ENCODE data around the gene SLC35F1. TPM values are rescaled to one million over a fixed set of nuclear protein-coding genes. Genes with fewer than 3 reads are reported as not detected.
A peak's percentile ranks its signal among the peaks of the same experiment; 100 is the strongest.

Gene SLC35F1
- total RNA-seq, 5 donors from 2014 or later (not counting 1 experiment from before 2014, with no cell fraction given) = not detected

DNA sequence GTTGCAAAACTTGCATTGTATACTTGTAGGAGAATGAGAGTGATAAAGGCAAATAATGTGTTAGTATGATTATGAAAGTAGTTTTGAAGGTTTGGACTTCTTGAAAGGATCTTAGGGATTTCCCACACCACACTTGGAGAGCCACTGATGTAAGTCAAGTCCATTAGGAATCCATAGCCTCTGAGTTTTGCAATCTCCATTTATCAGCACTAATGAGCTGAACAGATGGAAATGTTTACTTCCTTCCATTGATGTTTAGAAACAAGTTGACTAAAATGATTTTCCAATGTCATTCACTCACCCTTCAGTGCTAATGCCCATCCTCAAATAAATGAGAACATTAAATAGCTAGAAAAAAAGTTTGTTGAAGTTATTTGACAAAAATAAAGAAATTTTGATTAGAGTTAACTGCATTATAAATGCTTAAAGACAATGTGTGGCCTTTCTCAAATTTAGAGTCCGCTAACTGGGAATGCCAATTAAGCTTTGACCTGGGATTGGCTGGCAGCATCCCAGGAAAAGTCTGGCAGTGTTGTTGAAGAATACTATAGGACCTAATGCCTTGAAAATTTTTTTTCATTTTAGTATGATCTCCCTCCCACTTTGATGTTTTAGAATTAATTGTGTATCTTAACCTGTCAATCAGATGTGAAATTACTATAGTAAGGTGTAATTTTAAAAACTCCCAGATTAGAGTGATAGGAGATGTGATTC lies 68.0 kb downstream of the SLC35F1 start:
- Mint-ChIP-seq H3K27me3 (peaks cover 9 to 20% of the 10 kb centered on the region in 2 donors), H3K9me3 (peaks cover 2 to 8% (median 4%) of the 10 kb centered on the region in 3 donors), H3K36me3 (no peaks in the 10 kb centered on the region), H3K27ac (no peak overlapping the region), H3K4me1 (no peaks in the 10 kb centered on the region), H3K4me3 (no peak overlapping the region)
- POLR2A ChIA-PET = no interaction called here
- Histone ChIP-seq H3K36me3 (ENCODE audit: control insufficient read depth in 2 of 2, extremely low read depth in 1 of 2, insufficient read depth in 1 of 2, low read length in 1 of 2) (no peaks in the 10 kb centered on the region), H3K27ac (ENCODE audit: low read length) (no peak overlapping the region), H3K27me3 (replicated peaks in 1 of 2; ENCODE audit: control insufficient read depth in 2 of 2, extremely low read depth in 1 of 2, insufficient read depth in 2 of 2, low read length in 1 of 2) (no peaks in the 10 kb centered on the region), H3K4me3 (ENCODE audit: control insufficient read depth in 1 of 2, extremely low read depth in 1 of 2, low read length in 1 of 2) (no peak overlapping the region), H3K4me1 (ENCODE audit: control insufficient read depth in 1 of 2, extremely low read depth in 1 of 2, insufficient read depth in 2 of 2, low read length in 2 of 2) (no peaks in the 10 kb centered on the region), H3K9me3 (no peaks in the 10 kb centered on the region)
- 100% methylated on average over 1 of the region's 1 CpG for WGBS (ENCODE audit: insufficient coverage)
- DNase-seq (no peak), ATAC-seq (replicated peaks in 1 of 4) (no peak)
- CTCF ChIA-PET = interaction anchor here (0.8 to 1.3 kb wide), 5 partner anchors 10 to 1135 kb away, joined by 3 to 4 read pairs (median 3); no protein-coding TSS in a partner anchor

- H3K9me3 ChIP-seq = no peaks in the 10 kb centered on the region
- ATAC-seq (replicated peaks in 1 of 4) (no peak), DNase-seq (peak in 2 of 35 experiments; percentile 4 to 56)
- no peaks in the 10 kb centered on the region for H3K36me3 Mint-ChIP-seq
- no peak overlapping the region for H3K4me3 ChIP-seq (ENCODE audit: control insufficient read depth in 1 of 2, extremely low read depth in 1 of 2, low read length in 1 of 2)
- WGBS (ENCODE audit: insufficient coverage) = no CpG with 5 or more reads among the region's 2 CpGs
- H3K4me1 Mint-ChIP-seq = no peaks in the 10 kb centered on the region
- no peak overlapping the region for H3K27ac ChIP-seq (ENCODE audit: low read length)
- H3K4me3 Mint-ChIP-seq = no peak overlapping the region
- CTCF ChIA-PET = interaction anchor here (0.6 to 2.1 kb wide), 8 partner anchors 8 to 1134 kb away, joined by 3 to 7 read pairs (median 4); no protein-coding TSS in a partner anchor
- H3K4me1 ChIP-seq (ENCODE audit: control insufficient read depth in 1 of 2, extremely low read depth in 1 of 2, insufficient read depth in 2 of 2, low read length in 2 of 2) = no peaks in the 10 kb centered on the region
- H3K27me3 ChIP-seq (replicated peaks in 1 of 2; ENCODE audit: control insufficient read depth in 2 of 2, extremely low read depth in 1 of 2, insufficient read depth in 2 of 2, low read length in 1 of 2) = no peaks in the 10 kb centered on the region
- H3K27ac Mint-ChIP-seq = no peak overlapping the region
- peaks cover 0 to 8% (median 4%) of the 10 kb centered on the region in 3 donors for H3K9me3 Mint-ChIP-seq
- H3K27me3 Mint-ChIP-seq = peaks cover 10 to 22% of the 10 kb centered on the region in 2 donors
- no peaks in the 10 kb centered on the region for H3K36me3 ChIP-seq (ENCODE audit: control insufficient read depth in 2 of 2, extremely low read depth in 1 of 2, insufficient read depth in 1 of 2, low read length in 1 of 2)
- POLR2A ChIA-PET = no interaction called here
Measured at GRCh38 chr6:117976030-117976651, 69.1 kb downstream of the SLC35F1 start.

DNA sequence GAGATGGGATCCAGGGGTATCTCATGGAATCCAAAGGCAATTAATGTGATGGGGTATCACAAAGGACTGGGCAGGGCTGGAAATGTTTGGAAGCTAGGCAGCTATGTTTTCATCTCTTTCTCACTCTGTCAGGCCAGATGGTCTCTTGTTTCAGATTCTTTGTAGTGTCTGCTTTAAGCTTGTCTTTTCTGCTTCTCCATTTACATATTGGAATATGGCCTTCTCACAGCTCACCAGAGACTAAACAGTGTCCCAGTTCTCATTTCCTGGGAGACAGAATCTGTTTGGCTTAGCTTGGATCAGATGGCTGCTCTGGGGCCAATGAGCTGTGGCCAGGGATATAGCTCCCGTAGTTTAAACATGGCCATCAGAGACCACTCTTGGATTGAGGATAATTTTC lies 78.9 kb downstream of the SLC35F1 start:
- Histone ChIP-seq H3K4me1 (ENCODE audit: control insufficient read depth in 1 of 2, extremely low read depth in 1 of 2, insufficient read depth in 2 of 2, low read length in 2 of 2) (no peaks in the 10 kb centered on the region), H3K27ac (ENCODE audit: low read length) (no peak overlapping the region), H3K36me3 (ENCODE audit: control insufficient read depth in 2 of 2, extremely low read depth in 1 of 2, insufficient read depth in 1 of 2, low read length in 1 of 2) (no peaks in the 10 kb centered on the region), H3K9me3 (no peaks in the 10 kb centered on the region), H3K4me3 (ENCODE audit: control insufficient read depth in 1 of 2, extremely low read depth in 1 of 2, low read length in 1 of 2) (no peak overlapping the region), H3K27me3 (replicated peaks in 1 of 2; ENCODE audit: control insufficient read depth in 2 of 2, extremely low read depth in 1 of 2, insufficient read depth in 2 of 2, low read length in 1 of 2) (no peaks in the 10 kb centered on the region)
- Mint-ChIP-seq H3K9me3 (no peaks in the 10 kb centered on the region), H3K4me3 (no peak overlapping the region), H3K4me1 (no peaks in the 10 kb centered on the region), H3K27me3 (peaks cover 10 to 14% of the 10 kb centered on the region in 2 donors), H3K27ac (no peak overlapping the region), H3K36me3 (no peaks in the 10 kb centered on the region)
- DNase-seq = no peak
- no peak for ATAC-seq (replicated peaks in 1 of 4)
- ChIA-PET POLR2A (no interaction called here), CTCF (interaction anchor here in 1 of 2 donors (1.3 to 1.5 kb wide), 2 partner anchors 10 to 12 kb away, joined by 3 to 4 read pairs; no protein-coding TSS in a partner anchor)
- WGBS (ENCODE audit: insufficient coverage) = no CpG with 5 or more reads among the region's 1 CpG

GRCh38 chr6:117986396-117986795 lies 79.3 kb downstream of the SLC35F1 start:
- Histone ChIP-seq H3K4me3 (ENCODE audit: control insufficient read depth in 1 of 2, extremely low read depth in 1 of 2, low read length in 1 of 2) (no peak overlapping the region), H3K36me3 (ENCODE audit: control insufficient read depth in 2 of 2, extremely low read depth in 1 of 2, insufficient read depth in 1 of 2, low read length in 1 of 2) (no peaks in the 10 kb centered on the region), H3K9me3 (no peaks in the 10 kb centered on the region), H3K27me3 (replicated peaks in 1 of 2; ENCODE audit: control insufficient read depth in 2 of 2, extremely low read depth in 1 of 2, insufficient read depth in 2 of 2, low read length in 1 of 2) (no peaks in the 10 kb centered on the region), H3K4me1 (ENCODE audit: control insufficient read depth in 1 of 2, extremely low read depth in 1 of 2, insufficient read depth in 2 of 2, low read length in 2 of 2) (no peaks in the 10 kb centered on the region), H3K27ac (ENCODE audit: low read length) (no peak overlapping the region)
- no peak overlapping the region for H3K4me3 Mint-ChIP-seq
- no peaks in the 10 kb centered on the region for H3K4me1 Mint-ChIP-seq
- peaks cover 5 to 11% of the 10 kb centered on the region in 2 donors for H3K27me3 Mint-ChIP-seq
- no peak for ATAC-seq (replicated peaks in 1 of 4)
- POLR2A ChIA-PET = no interaction called here
- no peak for DNase-seq
- no peaks in the 10 kb centered on the region for H3K36me3 Mint-ChIP-seq
- H3K9me3 Mint-ChIP-seq = no peaks in the 10 kb centered on the region
- H3K27ac Mint-ChIP-seq = no peak overlapping the region
- CTCF ChIA-PET = interaction anchor here in 1 of 2 donors (1.5 kb wide), 1 partner anchor 12 kb away, joined by 3 read pairs; no protein-coding TSS in a partner anchor
- WGBS (ENCODE audit: insufficient coverage) = 100% methylated on average over 1 of the region's 4 CpGs

DNA sequence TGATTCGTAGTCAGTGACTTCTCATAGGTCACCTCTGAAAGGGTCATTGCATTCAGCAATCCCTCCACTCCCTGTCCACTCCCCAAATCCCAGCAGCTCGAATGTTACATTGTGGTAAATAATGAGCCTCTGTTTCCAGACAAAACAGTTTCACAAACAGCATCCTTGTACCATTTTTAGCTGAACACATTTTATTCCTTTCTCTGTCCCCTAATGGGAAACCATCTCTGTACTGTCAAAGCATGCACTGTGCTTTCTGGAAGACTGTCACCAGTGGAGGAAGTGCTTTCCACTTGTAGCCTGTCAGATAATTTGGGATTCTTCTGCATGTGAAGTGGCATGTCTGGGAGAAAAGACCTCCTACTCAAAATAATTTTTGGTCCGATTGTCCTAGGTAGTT lies 82.0 kb downstream of the SLC35F1 start:
- H3K9me3 ChIP-seq = no peaks in the 10 kb centered on the region
- Mint-ChIP-seq H3K27me3 (peaks cover 13 to 16% of the 10 kb centered on the region in 2 donors), H3K36me3 (no peaks in the 10 kb centered on the region), H3K4me1 (no peaks in the 10 kb centered on the region), H3K9me3 (no peaks in the 10 kb centered on the region), H3K4me3 (no peak overlapping the region), H3K27ac (no peak overlapping the region)
- no CpG with 5 or more reads among the region's 3 CpGs for WGBS (ENCODE audit: insufficient coverage)
- DNase-seq (no peak), ATAC-seq (replicated peaks in 1 of 4) (no peak)
- no peak overlapping the region for H3K4me3 ChIP-seq (ENCODE audit: control insufficient read depth in 1 of 2, extremely low read depth in 1 of 2, low read length in 1 of 2)
- H3K36me3 ChIP-seq (ENCODE audit: control insufficient read depth in 2 of 2, extremely low read depth in 1 of 2, insufficient read depth in 1 of 2, low read length in 1 of 2) = no peaks in the 10 kb centered on the region
- H3K27me3 ChIP-seq (replicated peaks in 1 of 2; ENCODE audit: control insufficient read depth in 2 of 2, extremely low read depth in 1 of 2, insufficient read depth in 2 of 2, low read length in 1 of 2) = peaks cover 0 to 3% of the 10 kb centered on the region in 2 experiments
- POLR2A ChIA-PET = no interaction called here
- H3K4me1 ChIP-seq (ENCODE audit: control insufficient read depth in 1 of 2, extremely low read depth in 1 of 2, insufficient read depth in 2 of 2, low read length in 2 of 2) = no peaks in the 10 kb centered on the region
- CTCF ChIA-PET = interaction anchor here in 1 of 2 donors (0.6 kb wide), 1 partner anchor 10 kb away, joined by 3 read pairs; no protein-coding TSS in a partner anchor
- no peak overlapping the region for H3K27ac ChIP-seq (ENCODE audit: low read length)

GRCh38 chr6:117990151-117990550 lies 83.1 kb downstream of the SLC35F1 start:
- H3K4me3 Mint-ChIP-seq = no peak overlapping the region
- ChIA-PET POLR2A (no interaction called here), CTCF (no interaction called here)
- H3K36me3 Mint-ChIP-seq = no peaks in the 10 kb centered on the region
- no peaks in the 10 kb centered on the region for H3K36me3 ChIP-seq (ENCODE audit: control insufficient read depth in 2 of 2, extremely low read depth in 1 of 2, insufficient read depth in 1 of 2, low read length in 1 of 2)
- no peak for DNase-seq
- no peaks in the 10 kb centered on the region for H3K4me1 Mint-ChIP-seq
- peaks cover 0 to 3% of the 10 kb centered on the region in 2 experiments for H3K27me3 ChIP-seq (replicated peaks in 1 of 2; ENCODE audit: control insufficient read depth in 2 of 2, extremely low read depth in 1 of 2, insufficient read depth in 2 of 2, low read length in 1 of 2)
- no peaks in the 10 kb centered on the region for H3K4me1 ChIP-seq (ENCODE audit: control insufficient read depth in 1 of 2, extremely low read depth in 1 of 2, insufficient read depth in 2 of 2, low read length in 2 of 2)
- no peak for ATAC-seq (replicated peaks in 1 of 4)
- peaks cover 19% of the 10 kb centered on the region in 2 donors for H3K27me3 Mint-ChIP-seq
- no peak overlapping the region for H3K4me3 ChIP-seq (ENCODE audit: control insufficient read depth in 1 of 2, extremely low read depth in 1 of 2, low read length in 1 of 2)
- WGBS (ENCODE audit: insufficient coverage) = no CpG with 5 or more reads among the region's 1 CpG
- no peaks in the 10 kb centered on the region for H3K9me3 Mint-ChIP-seq
- H3K9me3 ChIP-seq = no peaks in the 10 kb centered on the region
- H3K27ac ChIP-seq (ENCODE audit: low read length) = no peak overlapping the region
- H3K27ac Mint-ChIP-seq = no peak overlapping the region
